ENCODE data around the gene FGFR4.
"Not testable (repeated sequence)": the region's sequence is repeated elsewhere in the genome, so short reads cannot be mapped to it uniquely, and the experiment has no call there.

Gene FGFR4

GRCh38 chr5:177086654-177087397, at the start of gene FGFR4:
Gene FGFR4, plus strand, starts transcription at chr5:177086915. Its CDS starts 2,688 bp downstream, at chr5:177089603.
- peak; percentile 41 to 54 for DNase-seq (ENCODE audit: low read depth in 2 of 2)

DNA sequence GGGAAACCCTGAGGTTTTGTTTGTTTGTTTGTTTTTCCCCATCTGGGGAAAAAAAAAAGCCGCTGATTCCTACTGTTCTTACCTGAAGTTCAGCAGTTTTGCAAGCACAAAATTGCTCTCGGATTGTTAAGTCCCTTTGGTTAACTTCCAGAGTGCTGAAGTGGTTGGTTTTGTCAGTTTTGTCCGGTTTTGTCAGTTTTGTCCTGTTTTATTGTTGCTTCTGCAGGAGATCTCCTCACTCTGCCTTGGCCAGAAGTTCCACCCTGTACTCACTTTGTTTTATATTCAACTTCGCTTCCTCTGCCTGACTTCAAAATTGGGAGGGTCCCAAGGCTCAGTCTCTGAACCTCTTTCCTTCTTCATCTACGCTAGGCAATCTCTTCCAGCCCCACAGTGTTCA, 49.8 kb upstream of the FGFR4 start:
- DNase-seq (ENCODE audit: low read depth in 2 of 2): no peak

DNA sequence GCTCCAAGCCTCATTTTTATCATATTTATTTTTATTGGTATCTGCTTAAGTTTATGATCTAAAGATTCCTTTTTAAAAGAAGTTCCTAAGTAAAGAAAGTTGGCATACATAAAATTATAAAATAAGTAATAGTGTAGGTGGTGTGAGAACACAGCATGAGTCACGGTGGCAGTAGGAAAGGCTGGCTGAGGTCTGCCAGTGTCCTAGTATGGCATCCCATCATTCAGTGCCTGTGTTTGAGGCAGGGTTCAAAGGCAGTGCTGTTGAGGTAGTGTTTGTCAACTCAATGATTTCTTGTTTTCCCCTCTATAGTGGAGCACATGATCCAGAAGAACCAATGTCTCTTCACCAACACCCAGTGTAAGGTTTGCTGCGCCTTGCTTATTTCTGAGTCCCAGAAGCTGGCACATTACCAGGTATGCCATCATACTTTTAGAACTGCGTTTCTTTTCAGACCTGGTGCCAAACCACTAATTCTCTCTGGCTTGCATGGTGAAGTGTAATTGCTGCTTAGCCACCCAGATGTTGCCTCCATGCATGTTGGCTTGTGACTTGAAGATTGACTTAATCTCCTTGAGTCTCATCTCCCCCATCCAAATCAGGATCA, 45.8 kb upstream of the FGFR4 start:
- DNase-seq (ENCODE audit: low read depth in 2 of 2): no peak

DNA sequence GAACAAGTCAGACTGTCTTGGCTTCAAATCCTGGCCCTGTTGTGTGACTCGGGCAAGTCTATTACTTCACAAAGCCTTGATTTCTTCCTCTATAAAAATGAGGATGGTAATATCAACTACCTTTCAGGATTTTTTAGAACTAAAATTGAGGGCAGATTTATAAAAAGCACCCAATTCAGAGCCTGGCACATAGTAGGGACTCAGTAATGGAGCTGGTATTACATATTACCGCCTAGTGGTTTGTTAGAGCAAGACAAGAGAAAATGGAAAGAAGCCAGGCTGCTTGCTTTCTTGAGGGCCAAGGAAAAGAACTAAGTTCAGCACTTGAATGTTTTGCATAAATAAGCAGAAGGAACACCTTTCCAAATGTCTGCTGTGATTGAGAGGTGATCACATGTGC, 44.8 kb upstream of the FGFR4 start:
- DNase-seq (ENCODE audit: low read depth in 2 of 2): no peak

- no peak for DNase-seq (ENCODE audit: low read depth in 2 of 2)
These were observed 43.6 kb upstream of the FGFR4 start for GRCh38 chr5:177043114-177043513.

DNA sequence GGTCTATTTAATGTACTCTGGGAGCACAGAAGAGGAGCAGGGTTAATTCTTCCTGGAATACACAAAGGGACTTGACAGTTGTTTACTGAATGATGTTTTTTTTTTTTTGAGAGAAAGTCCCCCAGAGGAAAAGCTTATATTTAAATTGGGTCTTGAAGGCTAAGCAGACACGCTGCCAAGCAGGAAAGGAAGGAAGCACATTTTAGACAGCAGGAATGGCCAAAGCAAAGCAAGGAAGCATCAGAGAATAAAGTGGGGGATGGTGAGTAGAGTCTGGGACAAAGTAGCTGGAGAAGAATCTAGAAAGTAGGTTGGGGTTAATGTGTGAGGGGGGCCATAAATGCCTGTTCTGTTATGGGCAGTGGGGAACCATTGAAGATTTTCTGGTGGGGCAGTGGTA, 42.8 kb upstream of the FGFR4 start:
- DNase-seq (ENCODE audit: low read depth in 2 of 2): no peak

GRCh38 chr5:177044641-177045040, 42.1 kb upstream of the FGFR4 start:
- no peak for DNase-seq (ENCODE audit: low read depth in 2 of 2)

GRCh38 chr5:177045631-177046030, 41.1 kb upstream of the FGFR4 start:
- DNase-seq (ENCODE audit: low read depth in 2 of 2): no peak

GRCh38 chr5:177048531-177048930, 38.2 kb upstream of the FGFR4 start:
- DNase-seq (ENCODE audit: low read depth in 2 of 2): not testable (repeated sequence)

DNA sequence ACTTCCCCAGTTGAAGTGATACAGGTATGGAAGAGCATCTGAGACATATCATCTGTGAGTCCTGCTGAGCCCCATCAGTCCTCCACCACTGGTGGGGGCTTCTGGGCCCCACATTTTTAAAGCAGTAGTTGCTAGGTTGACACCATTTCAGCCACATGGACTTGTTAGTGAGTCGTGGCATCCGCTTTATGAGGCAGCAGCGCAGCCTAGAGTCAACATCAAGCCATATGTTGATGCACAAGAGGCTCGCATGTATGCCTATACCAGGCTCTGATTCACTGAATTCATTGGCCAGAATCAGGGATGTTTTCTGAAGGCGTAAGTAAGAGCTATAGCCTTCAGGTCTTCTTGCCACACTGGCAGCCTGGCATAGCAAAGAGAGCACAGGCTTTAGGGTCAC, 37.4 kb upstream of the FGFR4 start:
- DNase-seq (ENCODE audit: low read depth in 2 of 2): no peak

DNA sequence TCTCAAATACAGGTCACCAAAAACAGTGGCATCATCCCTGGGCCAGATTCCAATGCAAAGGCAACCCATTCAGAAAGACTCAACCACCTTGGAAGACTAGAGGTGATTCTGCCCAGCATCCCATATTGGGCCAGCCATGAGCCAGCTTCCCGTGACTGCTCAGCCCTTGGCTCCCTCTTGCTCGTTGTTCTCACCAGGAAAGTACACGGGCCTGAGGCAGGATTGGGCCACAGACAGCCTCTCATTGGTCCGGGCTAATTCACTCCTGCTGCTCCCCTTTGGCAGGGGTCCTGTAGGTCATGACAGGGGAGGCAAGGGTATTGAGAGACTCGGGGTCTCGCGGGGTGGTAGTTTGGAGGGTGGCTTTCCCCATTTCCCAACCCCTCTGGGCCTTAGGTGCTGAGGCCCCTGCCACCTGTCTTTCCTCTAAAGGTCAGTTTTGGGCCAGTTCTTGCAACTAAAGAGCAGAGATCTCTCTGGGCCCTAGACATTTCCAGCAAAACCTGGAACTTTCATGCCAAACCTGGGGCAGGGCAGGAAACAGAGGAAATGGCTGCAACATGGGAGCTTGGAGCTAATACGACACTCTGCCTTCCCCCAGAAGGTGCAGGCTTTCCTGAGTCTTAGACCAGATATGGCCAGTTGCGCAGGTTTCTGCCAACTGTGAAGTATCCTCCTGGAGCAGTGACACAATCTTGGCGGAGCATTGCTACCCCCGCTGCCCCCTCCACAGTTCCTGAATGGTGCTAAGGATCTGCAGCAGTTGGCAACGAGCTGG, 22.0 kb upstream of the FGFR4 start:
- DNase-seq (ENCODE audit: low read depth in 2 of 2): no peak

DNA sequence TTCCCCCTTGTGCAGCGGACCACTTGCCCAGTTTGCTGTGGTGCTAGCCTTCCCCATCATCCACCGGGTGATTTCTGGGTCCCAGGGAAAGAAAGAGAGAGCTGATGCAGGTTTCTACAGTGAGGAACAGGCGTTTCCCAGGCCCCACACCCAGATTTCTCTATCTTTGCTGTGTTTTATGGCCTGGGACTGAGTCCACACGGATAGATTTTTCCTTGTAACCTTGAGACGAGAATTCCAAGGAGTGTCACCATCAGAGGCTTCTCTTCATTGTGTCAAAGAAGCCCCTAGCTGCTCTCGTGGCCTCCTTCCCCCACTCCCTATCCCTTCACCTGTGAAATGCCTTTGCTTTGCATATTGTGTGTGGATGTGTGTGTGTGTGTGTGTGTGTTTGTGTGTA, 21.2 kb upstream of the FGFR4 start:
- no peak for DNase-seq (ENCODE audit: low read depth in 2 of 2)

GRCh38 chr5:177066224-177066623, 20.5 kb upstream of the FGFR4 start:
- DNase-seq (ENCODE audit: low read depth in 2 of 2): no peak

GRCh38 chr5:177067503-177067902, 19.2 kb upstream of the FGFR4 start:
- no peak for DNase-seq (ENCODE audit: low read depth in 2 of 2)

GRCh38 chr5:177070536-177071191, 16.1 kb upstream of the FGFR4 start:
- no peak for DNase-seq (ENCODE audit: low read depth in 2 of 2)

DNA sequence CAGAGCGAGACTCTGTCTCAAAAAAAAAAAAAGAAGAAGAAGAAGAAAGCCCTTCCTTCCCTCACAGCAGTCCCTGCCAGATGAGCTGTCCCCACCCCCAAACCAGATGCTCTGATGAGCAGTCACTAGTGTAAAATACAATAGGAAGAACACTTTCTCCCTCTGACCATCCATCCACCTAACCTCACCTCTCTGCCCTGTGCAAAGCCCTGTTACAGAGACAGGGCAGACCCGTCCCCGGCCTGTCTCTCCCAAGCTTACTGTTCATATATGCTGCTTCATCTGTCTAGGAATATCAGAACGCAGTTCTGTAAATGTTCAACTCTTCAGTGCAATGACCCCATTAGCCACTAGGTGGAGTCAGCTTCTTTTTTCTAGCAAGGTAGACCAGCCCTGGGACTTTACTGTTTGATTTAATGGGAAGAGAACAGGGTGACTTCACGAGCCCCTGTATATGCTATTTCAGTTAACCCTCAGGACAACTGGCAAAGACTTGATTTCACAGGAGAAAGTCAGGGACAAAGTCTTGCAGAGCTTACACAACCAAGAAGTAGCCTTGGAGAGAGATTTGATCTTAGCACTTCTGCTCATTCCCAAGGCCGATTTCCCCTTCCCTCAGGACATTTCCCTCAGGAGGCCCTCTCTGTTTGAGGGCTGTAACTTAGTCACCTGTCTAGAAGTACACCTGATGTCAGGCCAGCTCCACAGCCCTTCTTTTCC, 14.9 kb upstream of the FGFR4 start:
- DNase-seq (ENCODE audit: low read depth in 2 of 2): peak; percentile 31 to 62

DNA sequence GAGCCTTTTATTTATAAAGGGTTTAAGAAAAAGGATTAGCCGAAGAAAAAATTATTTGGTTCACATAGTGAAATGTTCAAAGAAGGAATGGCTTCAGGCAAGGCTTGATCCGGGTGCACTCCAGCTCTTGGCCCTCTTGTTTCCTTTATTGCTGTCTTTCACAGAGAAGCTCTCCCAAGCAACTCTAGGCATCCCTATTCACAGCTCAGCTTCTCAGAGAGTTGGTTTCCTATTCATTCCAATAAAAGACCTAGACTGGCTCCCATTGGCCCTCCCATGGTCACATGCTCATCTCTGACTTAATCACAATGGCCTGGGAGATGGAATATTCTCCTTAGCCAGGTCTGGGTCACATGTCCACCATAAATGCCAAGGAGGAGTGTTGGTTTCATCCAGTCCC, 9.4 kb upstream of the FGFR4 start:
- DNase-seq (ENCODE audit: low read depth in 2 of 2): no peak

DNA sequence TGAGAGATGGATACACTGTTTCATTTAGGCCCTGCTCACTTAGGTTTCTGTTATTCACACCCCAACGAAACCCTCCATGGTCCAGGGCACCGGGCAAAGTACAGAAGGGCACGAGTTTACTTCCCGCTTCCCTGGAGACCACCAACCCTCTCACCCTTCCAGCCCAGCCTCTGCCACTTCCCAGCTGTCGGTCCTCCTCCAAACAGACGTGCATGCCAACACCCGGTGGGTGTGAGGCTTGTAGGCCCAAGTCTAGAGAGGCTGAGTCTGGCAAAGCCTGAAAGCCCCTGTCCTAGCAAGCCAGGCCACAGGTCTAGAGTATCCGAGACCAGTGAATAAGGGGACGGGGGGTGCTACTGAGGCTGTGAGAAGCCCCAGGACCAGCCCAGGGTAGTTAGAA, 7.1 kb upstream of the FGFR4 start:
- no peak for DNase-seq (ENCODE audit: low read depth in 2 of 2)

DNA sequence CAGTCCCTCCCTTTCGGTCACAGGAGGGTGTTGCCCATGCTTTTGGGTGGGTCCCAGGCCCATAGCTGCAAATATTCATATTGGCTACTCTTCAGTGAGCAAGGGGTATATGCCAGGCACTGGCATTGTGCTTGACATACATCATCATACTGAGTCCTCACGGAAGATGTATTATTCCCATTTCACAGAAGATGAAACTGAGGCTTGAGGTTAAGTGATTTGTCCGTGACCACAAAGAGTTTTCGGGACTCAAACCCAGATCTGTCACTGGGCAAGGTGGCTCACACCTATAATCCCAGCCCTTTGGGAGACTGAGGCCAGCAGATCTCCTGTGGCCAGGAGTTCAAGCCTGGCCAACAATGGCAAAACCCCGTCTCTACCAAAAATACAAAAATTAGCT, 6.5 kb upstream of the FGFR4 start:
- no peak for DNase-seq (ENCODE audit: low read depth in 2 of 2)

DNA sequence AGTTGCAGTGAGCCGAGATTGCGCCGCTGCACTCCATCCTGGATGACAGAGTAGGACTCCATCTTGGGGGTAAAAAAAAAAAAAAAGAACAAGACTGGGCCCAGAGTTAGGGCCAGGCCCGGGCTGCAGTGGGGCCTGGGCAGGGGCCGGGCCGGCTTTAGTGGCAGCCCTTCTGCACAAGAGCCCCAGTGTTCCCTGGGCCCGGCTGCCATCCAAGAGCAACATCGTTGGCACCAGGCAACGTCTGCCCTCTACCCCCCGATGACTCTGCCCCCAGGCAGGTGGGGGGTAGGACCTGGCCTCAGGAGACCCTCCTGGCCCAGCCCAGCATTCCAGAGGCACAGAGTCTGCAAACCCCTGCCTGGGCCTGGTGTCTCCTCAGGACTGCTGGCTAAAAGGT, 4.9 kb upstream of the FGFR4 start:
- DNase-seq (ENCODE audit: low read depth in 2 of 2): no peak

- DNase-seq (ENCODE audit: low read depth in 2 of 2): no peak
These were observed 3.4 kb upstream of the FGFR4 start for GRCh38 chr5:177083357-177083756.

DNA sequence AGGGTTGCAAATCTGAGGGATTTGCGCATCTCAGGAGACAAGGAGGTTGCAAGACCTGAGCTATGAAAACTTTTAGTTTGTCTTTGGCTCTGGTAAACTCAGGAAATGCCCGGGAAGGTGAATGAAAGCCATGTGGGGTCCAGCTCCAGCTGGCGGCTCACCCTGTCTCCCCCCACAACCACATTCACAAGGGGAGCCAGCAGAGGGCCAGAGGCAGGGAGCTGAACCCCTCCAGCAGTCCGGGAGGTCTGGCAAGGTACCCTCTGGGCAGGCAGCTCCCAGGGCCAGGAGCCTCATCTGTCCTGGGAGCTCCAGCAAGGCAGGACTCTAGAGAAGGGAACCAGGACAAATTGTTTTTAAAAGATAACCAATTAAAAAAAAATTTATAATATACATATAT, 2.5 kb upstream of the FGFR4 start:
- no peak for DNase-seq (ENCODE audit: low read depth in 2 of 2)
